ENCODE data around the gene DUSP10.

The DUSP10 gene

DNA sequence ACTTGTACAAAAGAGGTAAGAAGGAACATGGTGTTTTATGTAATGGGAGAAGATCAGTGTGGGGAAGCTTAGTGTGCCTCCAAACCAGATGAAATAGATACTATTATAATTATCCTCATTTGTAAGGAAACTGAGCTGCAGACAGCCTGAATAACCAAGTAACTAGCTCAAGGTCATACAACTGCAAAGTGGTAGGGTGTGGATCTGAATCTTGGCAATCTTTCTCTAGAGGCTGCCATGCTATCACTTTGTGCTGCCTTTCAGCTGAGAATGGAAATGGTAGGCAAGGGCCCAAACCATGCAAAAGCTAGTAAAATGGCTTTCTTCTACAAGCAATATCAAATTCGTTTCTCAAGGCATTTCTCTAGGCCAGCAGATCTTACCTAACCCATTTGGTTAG, 51.0 kb downstream of the DUSP10 start:
- DNase-seq, result no peak

DNA sequence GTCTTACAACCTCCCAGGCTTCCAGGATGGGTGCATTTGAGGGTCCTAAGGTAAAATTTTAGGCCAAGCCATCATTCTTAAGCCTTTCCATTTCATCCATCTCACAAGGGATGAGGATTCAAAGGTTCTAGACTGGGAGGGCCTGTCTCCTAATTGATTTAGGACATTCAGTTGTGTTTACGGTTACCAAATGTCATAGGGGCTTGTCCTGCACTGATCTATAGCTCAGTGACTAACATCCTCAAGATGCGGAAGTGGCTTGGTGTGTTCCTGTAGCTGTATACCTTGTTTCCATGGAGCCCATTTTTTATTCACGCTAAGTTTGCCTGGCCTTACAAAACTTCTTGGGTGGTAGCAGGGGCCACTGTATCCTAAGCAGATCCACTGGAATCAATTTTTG, 52.8 kb downstream of the DUSP10 start:
- DNase-seq, result no peak

DNA sequence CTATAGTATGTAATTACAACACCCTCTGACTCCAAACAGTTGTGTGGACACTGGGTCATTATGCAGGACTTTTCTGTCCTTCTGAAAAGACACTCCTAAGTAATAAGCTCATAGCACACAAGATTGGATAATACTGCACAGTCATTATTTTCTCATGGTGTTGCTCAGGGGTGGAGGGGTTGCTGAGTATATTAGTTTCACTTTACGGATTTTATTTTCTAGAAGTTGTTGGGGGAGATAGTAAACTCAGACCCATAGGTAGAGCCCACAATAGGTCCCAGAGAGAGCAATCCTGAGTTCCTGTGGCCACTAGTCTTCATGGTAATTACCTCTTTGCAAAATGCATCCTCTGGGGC, 53.4 kb downstream of the DUSP10 start:
- no peak for DNase-seq

DNA sequence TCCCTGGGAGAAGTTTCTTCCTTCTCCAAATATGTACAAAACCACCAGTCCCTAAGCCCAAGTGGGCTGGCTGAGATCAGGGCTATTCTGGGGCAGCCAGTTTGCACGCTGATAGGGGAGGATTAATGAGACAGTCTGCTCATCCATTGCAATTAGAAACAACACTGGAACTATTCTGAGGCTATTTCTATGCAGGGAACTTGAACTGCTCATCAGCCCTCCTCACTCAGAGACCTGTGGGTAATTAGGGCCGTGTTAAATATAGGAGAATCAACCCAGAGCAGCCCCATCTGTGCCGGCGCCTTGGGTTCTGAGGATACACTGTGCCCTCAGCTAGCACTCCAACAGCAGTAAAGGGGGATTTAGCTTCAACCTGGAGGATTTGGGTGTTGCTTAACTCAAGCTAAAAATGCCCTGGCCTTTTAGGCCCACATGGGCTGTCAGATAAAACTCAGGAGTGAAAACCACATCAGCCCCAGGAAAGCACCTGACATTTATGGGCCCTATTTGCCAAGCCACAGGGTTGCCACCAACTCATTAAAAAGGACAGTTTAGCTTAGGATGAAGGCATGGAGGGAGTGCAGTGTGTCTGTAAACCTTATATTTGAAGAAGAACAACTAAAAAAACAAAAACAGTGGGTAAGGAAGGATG, 53.9 kb downstream of the DUSP10 start:
- DNase-seq, result no peak

DNA sequence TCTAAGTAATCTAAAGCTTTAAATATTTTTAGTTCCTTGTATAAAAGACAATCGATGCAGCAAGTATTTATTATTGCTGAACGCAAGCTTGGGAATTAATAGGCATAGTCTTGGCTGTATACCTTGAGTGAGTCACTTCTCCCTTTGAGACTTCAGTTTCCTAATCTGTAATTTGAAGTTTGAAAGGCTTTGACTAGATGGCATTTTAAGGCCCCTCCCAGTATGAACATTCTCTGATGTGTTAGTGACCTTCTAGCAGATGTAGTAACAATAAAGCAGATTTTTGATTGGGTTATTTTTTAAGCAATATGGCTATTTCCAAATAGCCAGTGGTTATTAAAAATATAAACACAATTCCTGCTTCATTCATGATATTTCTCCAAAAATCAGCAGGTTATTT, 58.2 kb downstream of the DUSP10 start:
- DNase-seq, result no peak

DNA sequence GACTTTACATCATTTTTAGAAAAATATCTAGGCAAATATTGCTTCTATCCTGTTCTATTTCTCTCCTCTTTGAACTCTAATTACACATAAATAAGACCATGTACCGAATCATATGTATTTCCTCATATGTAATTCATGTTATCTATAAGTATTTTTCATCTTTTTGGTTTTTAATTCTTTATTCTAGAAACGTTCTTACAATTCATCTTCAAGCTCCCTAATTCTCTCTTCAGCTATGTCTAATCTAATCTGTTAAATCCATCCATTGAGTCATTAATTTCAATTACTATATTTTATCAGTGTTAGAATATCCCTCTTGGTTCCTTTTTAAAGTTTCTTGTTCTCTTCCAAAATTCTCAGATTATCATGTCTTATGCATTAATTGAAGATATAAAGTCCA, 61.8 kb downstream of the DUSP10 start:
- no peak for DNase-seq

DNA sequence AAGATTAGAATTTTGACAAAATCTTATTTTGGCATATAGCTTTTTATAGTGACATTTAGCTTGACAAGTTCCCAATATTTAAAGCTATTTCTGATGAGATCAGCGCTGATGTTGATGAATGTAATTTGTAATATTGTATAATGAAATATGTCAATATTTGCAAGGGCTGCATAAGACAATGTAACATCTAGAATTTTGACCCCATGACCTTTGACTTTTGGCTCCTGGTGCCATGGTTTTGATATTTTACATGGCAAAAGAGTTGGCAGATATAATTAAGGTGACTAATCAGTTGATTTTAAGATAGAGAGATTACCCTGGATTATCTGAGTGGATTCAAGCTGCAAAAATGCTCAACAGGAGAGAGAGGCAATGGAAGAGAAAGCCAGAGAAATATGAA, 63.9 kb downstream of the DUSP10 start:
- DNase-seq, result no peak

DNA sequence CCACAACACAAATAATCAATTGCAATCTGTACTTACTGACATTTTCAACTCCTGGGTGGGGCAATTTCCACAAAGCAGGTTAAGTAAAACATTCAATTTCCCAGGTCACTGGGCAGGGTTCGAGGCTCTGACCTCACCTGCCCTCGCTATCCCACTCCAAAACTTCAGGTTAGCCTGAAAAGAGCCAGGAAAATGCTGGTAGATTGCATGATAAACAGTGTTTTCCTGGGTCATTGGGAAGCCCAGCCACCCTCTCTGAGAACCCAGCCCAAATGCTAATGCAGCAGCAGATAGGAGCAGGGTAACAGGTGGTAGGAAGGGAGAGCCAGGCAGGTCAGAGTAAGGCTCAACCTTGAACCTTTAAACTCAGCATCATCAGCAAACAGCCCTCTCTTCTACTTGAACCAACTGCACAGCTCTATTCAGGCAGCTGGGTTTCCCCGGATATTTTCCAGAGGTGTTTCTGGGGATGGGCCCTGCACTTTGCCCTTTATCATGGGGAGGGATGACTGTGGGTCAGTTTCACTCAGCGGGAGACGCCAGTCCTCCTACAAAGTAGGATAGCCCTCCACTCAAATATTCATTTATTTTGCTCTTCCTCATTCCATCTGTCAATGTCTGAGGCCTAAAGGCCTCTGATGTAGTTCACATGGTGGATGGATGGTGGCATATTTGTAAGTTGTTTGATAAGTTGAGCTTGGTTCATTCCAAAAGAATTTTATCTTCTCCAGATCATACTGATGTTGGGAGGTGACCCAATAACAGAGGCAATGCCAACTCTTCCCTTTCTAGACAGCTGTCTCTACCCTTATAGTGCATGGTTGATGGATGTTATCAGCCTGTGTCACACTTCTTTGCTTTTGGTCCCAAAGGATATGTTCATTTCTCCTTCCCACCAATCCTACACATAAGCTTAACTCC, 65.7 kb downstream of the DUSP10 start:
- no peak for DNase-seq

DNA sequence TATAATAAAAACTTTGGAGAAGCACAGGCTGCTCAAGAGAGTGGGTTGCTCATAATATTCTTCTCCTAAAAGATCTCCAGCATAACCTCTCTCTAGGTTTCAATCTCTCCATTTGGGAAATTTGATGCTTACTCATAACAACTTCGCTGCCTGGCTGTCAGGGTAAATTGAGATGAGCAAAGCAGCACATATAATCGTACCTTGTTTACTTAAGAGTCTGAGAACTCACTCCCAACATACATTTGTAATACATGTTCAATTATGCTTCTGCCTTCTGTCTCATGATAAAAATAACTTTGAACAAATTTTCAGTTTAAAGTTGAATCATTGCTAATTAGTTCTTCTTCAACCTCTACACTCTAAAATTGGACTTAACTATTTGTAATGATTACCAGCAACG, 68.9 kb downstream of the DUSP10 start:
- DNase-seq, result no peak

DNA sequence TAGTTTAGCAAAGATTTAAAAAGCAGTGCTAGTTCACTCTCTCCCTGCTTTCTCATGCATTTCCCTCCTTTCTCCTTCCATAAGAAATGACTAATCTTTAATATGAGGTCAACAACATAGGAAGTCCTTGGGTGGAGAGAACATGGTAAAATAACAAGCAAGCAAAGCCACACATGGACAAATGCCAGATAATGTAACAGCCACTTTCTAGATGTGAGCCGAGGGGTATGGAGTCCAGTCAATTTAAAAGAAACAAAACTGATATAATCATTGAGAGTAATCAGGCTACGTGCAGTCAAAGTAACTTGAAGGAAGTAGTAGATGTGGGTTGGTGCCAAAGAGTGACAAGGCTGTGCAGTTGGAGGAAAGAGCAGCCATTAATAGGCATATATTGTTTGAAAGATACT, 69.6 kb downstream of the DUSP10 start:
- no peak for DNase-seq

DNA sequence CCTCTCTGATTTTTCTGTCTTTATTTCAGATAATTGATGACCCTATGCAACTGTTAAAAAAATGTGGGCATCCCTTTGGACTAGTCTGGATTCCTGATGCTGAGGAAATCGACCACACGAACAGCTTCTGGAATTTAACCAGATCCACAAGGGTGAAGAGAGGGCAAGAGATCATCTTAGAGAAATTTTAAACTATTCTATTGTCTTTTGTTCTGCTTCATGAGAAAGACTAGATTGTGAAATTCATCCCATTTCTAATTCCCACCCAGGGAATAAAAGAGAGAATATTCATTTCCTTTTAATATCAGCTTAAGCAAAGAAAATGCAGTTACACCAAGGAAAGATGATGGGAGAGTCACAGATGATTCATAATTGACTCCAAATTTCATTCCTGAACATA, 71.8 kb downstream of the DUSP10 start:
- DNase-seq, result no peak

DNA sequence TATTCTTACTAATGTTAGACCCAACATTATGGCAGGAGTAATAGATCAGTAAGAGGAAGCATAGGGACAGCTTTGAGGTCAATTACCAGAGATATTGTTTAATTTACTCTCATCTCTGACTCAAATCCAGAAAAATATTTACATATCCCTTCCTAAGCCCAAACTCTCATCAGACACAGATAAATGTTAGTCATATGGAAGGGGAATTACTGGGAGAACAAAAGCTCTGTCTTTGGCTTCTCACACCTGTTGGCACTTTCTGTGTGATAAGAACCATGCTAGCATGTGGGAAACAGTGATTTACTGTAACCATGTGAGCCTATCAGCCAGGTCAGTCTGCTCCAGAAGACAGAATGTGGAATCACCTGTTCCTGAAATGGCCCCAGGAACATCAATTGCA, 72.4 kb downstream of the DUSP10 start:
- no peak for DNase-seq

DNA sequence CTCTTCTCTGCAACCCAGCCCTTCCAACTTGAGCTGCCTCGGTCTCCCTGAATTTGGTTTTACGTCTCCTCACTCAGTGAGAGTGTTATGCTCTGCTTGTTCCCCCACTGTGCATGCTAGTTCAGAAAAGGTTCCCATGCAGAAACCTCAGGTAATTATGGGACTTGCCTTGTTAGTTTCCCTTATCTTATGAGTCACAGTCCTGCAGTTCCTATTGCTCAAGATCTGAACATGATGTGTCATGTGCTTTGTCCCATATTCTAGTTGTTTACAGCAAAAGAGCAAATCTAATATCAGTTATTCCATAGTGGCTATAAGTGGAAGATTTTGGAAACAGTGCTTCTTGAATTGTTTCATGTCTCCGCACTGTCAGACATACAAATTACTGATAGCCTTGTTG, 74.4 kb downstream of the DUSP10 start:
- DNase-seq, result no peak

DNA sequence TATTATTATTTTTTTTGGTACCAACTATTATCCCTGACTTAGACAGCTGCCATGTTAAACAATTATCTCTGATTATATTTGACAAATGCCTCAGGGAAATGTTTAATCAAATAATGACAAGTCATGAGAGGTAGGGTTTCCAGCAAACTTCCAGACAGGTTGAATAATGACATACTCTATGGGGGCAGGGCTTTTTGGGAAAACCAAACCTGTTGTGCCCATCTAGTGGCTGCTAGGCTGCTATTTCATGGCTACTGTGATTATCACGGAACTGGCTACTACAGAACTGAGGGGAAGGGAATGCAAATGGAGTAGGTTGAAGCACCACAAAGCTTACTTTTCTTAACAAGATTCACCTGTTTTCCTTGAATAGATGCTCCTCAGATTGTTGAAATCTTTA, 77.6 kb downstream of the DUSP10 start:
- no peak for DNase-seq

DNA sequence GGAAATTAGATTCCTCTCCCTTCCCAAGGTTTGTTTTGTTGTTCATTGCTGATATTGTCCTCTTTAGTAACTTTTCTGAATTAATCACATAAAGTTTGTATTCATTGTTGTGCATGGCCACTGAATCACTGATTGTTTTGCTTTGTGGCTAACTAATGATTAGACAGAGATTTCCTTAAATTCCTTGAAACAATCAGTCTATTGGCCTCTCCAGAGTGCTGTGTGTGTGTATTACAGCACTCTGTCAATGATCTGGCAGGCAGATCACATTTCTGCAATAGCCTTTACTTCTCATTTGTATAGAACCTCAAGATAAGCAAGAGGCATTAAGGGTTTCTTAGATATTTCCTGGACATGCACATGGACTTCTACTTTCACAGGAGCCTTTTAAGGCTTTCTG, 78.6 kb downstream of the DUSP10 start:
- no peak for DNase-seq

DNA sequence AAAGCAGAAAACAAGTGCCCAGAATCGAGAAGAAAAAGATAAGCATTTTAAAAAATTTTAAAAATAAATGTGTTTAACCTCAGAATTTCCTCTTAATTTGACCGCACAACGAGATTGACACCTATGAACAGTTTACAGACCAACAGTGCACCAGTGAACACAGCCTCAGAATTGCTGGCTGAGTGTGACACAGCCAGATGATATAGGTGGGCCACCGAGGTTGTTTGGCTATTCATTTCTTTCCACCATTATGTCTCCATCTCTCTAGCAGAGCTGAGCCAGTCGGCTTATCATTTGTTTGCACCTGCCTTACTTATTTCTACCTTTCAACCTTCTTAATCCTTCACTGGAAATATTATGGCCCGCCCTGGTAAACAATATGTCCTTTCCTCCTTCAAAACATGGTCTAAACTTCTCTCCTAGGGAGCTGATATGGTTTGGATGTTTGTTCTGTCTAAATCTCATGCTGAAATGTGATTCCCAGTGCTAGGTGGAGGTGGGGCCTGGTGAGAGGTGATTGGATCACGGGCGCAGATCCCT, 86.1 kb downstream of the DUSP10 start:
- no peak for DNase-seq

Measured in right forelimb (tissue), 1 donor.